Breast epithelium (tissue), 4 donors: ENCODE results near the gene KRT85. TPM values are rescaled to one million over a fixed set of nuclear protein-coding genes. Genes with fewer than 3 reads are reported as not detected.

Experiments used
- DNase-seq, 2 donors: peaks; one replicate each; pipeline ENCODE4 v3.0.0-alpha.2; 2019; ENCODE audit warnings: low spot score in 2 of 2
- H3K27ac ChIP-seq, 2 donors: fragments of 200-600 bp; sonication (generic) in 1 of 2; one replicate each; pipeline ENCODE4 v1.5.1; 2016 to 2019; ENCODE audit warnings: mild to moderate bottlenecking in 1 of 2
- H3K27me3 ChIP-seq, 2 donors: fragments of 200-600 bp; sonication (generic) in 1 of 2; one replicate each; pipeline versions ENCODE4 v1.5.1 to v1.6.0; 2017 to 2019; ENCODE audit warnings: control low read depth in 1 of 2, mild to moderate bottlenecking in 1 of 2
- H3K36me3 ChIP-seq: fragments of 200-600 bp; one replicate; pipeline ENCODE4 v1.5.1; 2019
- H3K4me1 ChIP-seq, 2 donors: fragments of 200-600 bp; sonication (generic); one replicate each; pipeline ENCODE4 v1.5.1; 2016 to 2019; ENCODE audit warnings: control low read depth in 1 of 2
- H3K4me3 ChIP-seq, 3 donors: fragments of 200-600 bp; sonication (generic); 1 replicate in 2 of 3; 2 replicates in 1 of 3; pipeline ENCODE4 v1.5.1; 2016 to 2019; ENCODE audit warnings: mild to moderate bottlenecking in 3 of 3, moderate library complexity in 2 of 3
- H3K9me3 ChIP-seq, 2 donors: fragments of 200-600 bp; sonication (generic) in 1 of 2; one replicate each; pipeline ENCODE4 v1.5.1; 2016 to 2019; ENCODE audit warnings: control low read depth in 1 of 2
- POLR2A ChIP-seq: fragments of 450-650 bp; IDR thresholded peaks from one replicate; pipeline ENCODE4 v1.6.1; 2016; ENCODE audit warnings: antibody characterized with exemption, mild to moderate bottlenecking, moderate library complexity
- POLR2AphosphoS5 ChIP-seq, 3 donors: sonication (generic); formaldehyde crosslinking; IDR thresholded peaks; one replicate each; pipeline ENCODE4 v1.6.1; 2017; ENCODE audit warnings: antibody characterized with exemption in 3 of 3
- intact Hi-C: fragments of 100-400 bp; cut with DNase I; formaldehyde crosslinking; loops from one replicate; pipeline ENCODE4 v1.15.1; 2023; ENCODE audit warnings: low total_unique reads
- total RNA-seq, 3 donors: library from RNA; depleted of rRNA; stranded (reverse); fragments of >200 nt; gene quantifications; one replicate each; pipeline ENCODE4 v1.1.0, GENCODE V29; 2016
- TF ChIP-seq, protein P1 (sequence below), 3 donors: fragments of 450-650 bp; IDR thresholded peaks; one replicate each; pipeline ENCODE4 v1.5.1; 2016 to 2017; ENCODE audit warnings: antibody characterized with exemption in 3 of 3, mild to moderate bottlenecking in 3 of 3, moderate library complexity in 3 of 3

The KRT85 gene
- total RNA-seq, 3 donors from 2014 or later = not detected

DNA sequence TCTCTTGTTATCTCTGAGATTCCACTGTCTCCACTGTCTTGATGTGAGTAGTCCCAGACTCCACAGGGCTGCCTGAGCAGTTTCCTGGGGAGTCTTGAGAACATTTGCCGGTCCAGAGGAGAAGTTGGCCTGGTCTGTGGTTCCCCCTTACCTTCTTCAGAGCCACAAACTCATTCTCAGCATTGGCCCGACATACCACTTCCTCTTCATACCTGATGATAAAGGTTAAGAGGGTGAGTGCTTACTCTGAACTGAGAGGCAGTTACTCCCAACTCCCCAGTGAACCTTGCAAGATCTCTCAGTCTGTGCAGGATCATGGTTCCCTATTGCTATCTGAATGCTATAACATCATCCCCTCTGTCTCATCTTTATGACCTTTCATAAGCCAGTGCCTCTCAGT, 15.6 kb upstream of the KRT85 start:
- no peak for DNase-seq
- Histone ChIP-seq H3K4me3 (no peak overlapping the region), H3K27ac (no peak overlapping the region), H3K27me3 (no peaks in the 10 kb centered on the region), H3K4me1 (no peaks in the 10 kb centered on the region), H3K36me3 (no peaks in the 10 kb centered on the region), H3K9me3 (no peaks in the 10 kb centered on the region)
- TF ChIP-seq POLR2AphosphoS5 (IDR thresholded peaks at IDR 0.05) = no peak
- no peak for TF ChIP-seq POLR2A
- TF ChIP-seq, protein P1, sequence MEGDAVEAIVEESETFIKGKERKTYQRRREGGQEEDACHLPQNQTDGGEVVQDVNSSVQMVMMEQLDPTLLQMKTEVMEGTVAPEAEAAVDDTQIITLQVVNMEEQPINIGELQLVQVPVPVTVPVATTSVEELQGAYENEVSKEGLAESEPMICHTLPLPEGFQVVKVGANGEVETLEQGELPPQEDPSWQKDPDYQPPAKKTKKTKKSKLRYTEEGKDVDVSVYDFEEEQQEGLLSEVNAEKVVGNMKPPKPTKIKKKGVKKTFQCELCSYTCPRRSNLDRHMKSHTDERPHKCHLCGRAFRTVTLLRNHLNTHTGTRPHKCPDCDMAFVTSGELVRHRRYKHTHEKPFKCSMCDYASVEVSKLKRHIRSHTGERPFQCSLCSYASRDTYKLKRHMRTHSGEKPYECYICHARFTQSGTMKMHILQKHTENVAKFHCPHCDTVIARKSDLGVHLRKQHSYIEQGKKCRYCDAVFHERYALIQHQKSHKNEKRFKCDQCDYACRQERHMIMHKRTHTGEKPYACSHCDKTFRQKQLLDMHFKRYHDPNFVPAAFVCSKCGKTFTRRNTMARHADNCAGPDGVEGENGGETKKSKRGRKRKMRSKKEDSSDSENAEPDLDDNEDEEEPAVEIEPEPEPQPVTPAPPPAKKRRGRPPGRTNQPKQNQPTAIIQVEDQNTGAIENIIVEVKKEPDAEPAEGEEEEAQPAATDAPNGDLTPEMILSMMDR (IDR thresholded peaks at IDR 0.05) = no peak
- intact Hi-C loops = no loop called here

DNA sequence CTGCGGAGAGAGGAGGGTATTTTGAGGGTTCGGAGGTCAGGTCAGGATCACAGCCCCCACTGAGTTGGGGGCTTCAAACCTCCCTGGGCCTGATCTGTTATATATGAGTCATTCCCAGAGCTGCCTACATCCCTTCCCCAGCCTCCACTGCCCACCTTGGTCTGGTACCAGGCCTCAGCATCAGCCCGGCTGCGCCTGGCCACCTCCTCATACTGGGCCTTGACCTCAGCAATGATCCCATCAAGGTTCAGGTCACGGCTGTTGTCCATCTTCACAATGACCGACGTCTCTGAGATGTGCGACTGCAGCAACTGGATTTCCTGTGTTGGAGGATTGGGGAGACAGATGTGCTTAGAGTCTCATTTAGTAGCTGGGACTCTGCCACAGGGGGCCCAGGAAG, 13.9 kb upstream of the KRT85 start:
- intact Hi-C loops = no loop called here
- TF ChIP-seq POLR2A = no peak
- no peak for TF ChIP-seq POLR2AphosphoS5 (IDR thresholded peaks at IDR 0.05)
- TF ChIP-seq, protein P1 (IDR thresholded peaks at IDR 0.05) = no peak
- Histone ChIP-seq H3K4me3 (no peak overlapping the region), H3K36me3 (no peaks in the 10 kb centered on the region), H3K27me3 (no peaks in the 10 kb centered on the region), H3K27ac (no peak overlapping the region), H3K9me3 (no peaks in the 10 kb centered on the region), H3K4me1 (no peaks in the 10 kb centered on the region)
- no peak for DNase-seq

DNA sequence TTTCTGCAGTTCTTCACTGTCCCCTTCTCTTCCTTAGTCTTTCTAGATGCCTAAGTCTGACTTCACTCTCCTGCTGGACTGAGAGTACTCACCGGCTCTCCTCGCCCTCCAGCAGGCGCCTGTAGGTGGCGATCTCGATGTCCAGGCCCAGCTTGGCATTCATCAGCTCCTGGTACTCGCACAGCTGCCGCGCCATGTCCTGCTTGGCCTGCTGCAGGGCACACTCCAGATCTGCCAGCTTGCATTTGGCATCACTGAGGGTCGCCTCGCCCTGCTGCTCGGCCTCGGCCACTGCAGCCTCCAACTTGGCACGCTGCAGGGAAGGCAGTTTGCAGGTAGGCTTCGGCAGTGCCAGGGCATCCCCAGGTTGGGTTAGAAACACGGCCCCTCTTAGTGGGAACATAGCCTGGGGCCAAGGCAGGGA, 13.0 kb upstream of the KRT85 start:
- Histone ChIP-seq H3K27ac (no peak overlapping the region), H3K4me3 (no peak overlapping the region), H3K9me3 (no peaks in the 10 kb centered on the region), H3K4me1 (no peaks in the 10 kb centered on the region), H3K36me3 (no peaks in the 10 kb centered on the region), H3K27me3 (no peaks in the 10 kb centered on the region)
- DNase-seq = peak; percentile 57 to 62
- intact Hi-C loops = no loop called here
- no peak for TF ChIP-seq POLR2A
- TF ChIP-seq, protein P1 (IDR thresholded peaks at IDR 0.05) = peak in 2 of 3 donors; percentile 35 to 57

DNA sequence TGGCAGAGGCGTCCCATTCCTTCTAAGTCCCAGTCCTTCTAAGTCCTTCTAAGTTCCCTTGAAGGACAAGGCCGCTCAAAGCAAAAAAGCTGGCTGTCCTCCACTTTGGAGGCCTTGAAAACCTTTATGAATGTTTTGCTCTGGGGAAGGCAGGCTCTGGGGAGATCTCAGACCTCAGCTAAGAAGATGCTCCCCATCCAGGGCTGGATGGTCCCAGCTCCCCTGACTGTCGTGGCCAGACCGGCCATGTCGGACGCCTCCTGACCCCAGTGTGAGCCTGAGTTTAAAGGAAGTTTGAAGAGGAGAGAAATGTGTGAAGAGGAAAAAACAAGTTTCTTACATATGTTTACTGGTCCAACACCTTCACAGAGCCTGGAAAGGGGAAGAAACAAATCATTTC, 12.3 kb upstream of the KRT85 start:
- H3K27ac ChIP-seq = no peak overlapping the region
- TF ChIP-seq POLR2AphosphoS5 (IDR thresholded peaks at IDR 0.05) (no peak), POLR2A (no peak)
- TF ChIP-seq, protein P1 (IDR thresholded peaks at IDR 0.05) = no peak
- intact Hi-C loops = no loop called here
- no peaks in the 10 kb centered on the region for H3K27me3 ChIP-seq
- no peaks in the 10 kb centered on the region for H3K9me3 ChIP-seq
- H3K4me1 ChIP-seq = no peaks in the 10 kb centered on the region
- H3K4me3 ChIP-seq = no peak overlapping the region
- no peaks in the 10 kb centered on the region for H3K36me3 ChIP-seq
- no peak for DNase-seq

DNA sequence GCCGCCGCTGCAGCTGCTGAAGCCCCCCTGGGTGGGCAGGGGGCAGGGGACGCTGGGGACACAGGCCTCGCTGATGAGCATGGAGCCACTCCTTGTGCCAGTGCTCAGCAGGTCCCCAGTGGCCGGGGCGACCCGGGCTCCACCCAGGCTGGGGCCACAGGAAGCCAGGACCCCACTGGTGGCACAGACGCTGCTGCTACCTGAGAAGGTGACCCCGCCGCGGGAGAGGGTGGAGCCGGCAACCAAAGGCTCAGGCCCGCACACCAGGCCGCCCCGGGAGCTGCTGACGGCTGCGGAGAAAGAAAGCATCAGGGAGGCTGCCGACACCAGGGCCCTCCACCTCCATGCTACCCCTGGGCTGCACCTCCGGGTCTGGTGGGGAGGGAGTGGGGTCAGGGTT, 10.8 kb upstream of the KRT85 start:
- DNase-seq = no peak
- H3K4me3 ChIP-seq = no peak overlapping the region
- H3K27me3 ChIP-seq = no peaks in the 10 kb centered on the region
- TF ChIP-seq, protein P1 (IDR thresholded peaks at IDR 0.05) = no peak
- TF ChIP-seq POLR2AphosphoS5 (IDR thresholded peaks at IDR 0.05) = no peak
- TF ChIP-seq POLR2A = no peak
- no peak overlapping the region for H3K27ac ChIP-seq
- H3K36me3 ChIP-seq = no peaks in the 10 kb centered on the region
- intact Hi-C loops = no loop called here
- no peaks in the 10 kb centered on the region for H3K9me3 ChIP-seq
- no peaks in the 10 kb centered on the region for H3K4me1 ChIP-seq
